HepG2 (cell line): ENCODE data around the gene NLRC5. TPM values are rescaled to one million over a fixed set of nuclear protein-coding genes. Genes with fewer than 3 reads are reported as not detected.
A peak's percentile ranks its signal among the peaks of the same experiment; 100 is the strongest.

Source experiments
- CHD4 ChIP-seq: fragments of 200-600 bp; sonication (generic); IDR thresholded peaks from 2 replicates; pipeline ENCODE4 v1.7.0; 2017; ENCODE audit warnings: mild to moderate bottlenecking, low read length, borderline replicate concordance
- EZH2 ChIP-seq: conservative IDR thresholded peaks from 2 replicates; pipeline ENCODE4 v1.6.1; 2012; ENCODE audit warnings: mild to moderate bottlenecking, low read depth, low read length, moderate library complexity
- GATAD1 ChIP-seq: IDR thresholded peaks from 2 replicates; pipeline ENCODE4 v1.6.1; 2016; ENCODE audit warnings: missing genetic modification reagents, missing compliant biosample characterization
- HDAC1 ChIP-seq: sonication (generic); formaldehyde crosslinking; IDR thresholded peaks from 2 replicates; pipeline ENCODE4 v1.5.1; 2020; ENCODE audit warnings: mild to moderate bottlenecking, missing genetic modification reagents
- MED8 ChIP-seq: sonication (generic); formaldehyde crosslinking; IDR thresholded peaks from 2 replicates; pipeline ENCODE4 v1.8.1; 2023; ENCODE audit warnings: mild to moderate bottlenecking, missing genetic modification reagents; ENCODE audit not compliant: insufficient replicate concordance
- SAFB2 ChIP-seq: sonication (generic); formaldehyde crosslinking; IDR thresholded peaks from 2 replicates; pipeline ENCODE4 v1.5.1; 2020; ENCODE audit warnings: missing genetic modification reagents, low read depth, mild to moderate bottlenecking, borderline replicate concordance
- TCF7 ChIP-seq: sonication (generic); IDR thresholded peaks from 2 replicates; pipeline ENCODE4 v1.6.1; 2016; ENCODE audit warnings: antibody characterized with exemption, low read depth
- ZC3H4 ChIP-seq: sonication (generic); formaldehyde crosslinking; IDR thresholded peaks from 2 replicates; pipeline ENCODE4 v1.4.0; 2020; ENCODE audit warnings: missing genetic modification reagents, borderline replicate concordance
- ZIK1 ChIP-seq: sonication (generic); formaldehyde crosslinking; IDR thresholded peaks from 2 replicates; pipeline ENCODE4 v1.5.0; 2020; ENCODE audit warnings: mild to moderate bottlenecking, low read depth, missing genetic modification reagents, borderline replicate concordance
- ZNF33B ChIP-seq: sonication (generic); formaldehyde crosslinking; IDR thresholded peaks from 2 replicates; pipeline ENCODE4 v1.5.1; 2020; ENCODE audit warnings: mild to moderate bottlenecking, missing genetic modification reagents
- ZNF496 ChIP-seq: sonication (generic); formaldehyde crosslinking; IDR thresholded peaks from 2 replicates; pipeline ENCODE4 v1.8.1; 2023; ENCODE audit warnings: mild to moderate bottlenecking, moderate library complexity, missing genetic modification reagents; ENCODE audit not compliant: insufficient replicate concordance
- ZNF660 ChIP-seq: sonication (generic); formaldehyde crosslinking; IDR thresholded peaks from 2 replicates; pipeline ENCODE4 v1.5.1; 2020; ENCODE audit warnings: mild to moderate bottlenecking, low read depth, missing genetic modification reagents, borderline replicate concordance
- ZNF713 ChIP-seq: sonication (generic); formaldehyde crosslinking; IDR thresholded peaks from 2 replicates; pipeline ENCODE4 v1.4.0; 2020; ENCODE audit warnings: mild to moderate bottlenecking, missing genetic modification reagents
- ZNF841 ChIP-seq: sonication (generic); formaldehyde crosslinking; IDR thresholded peaks from 2 replicates; pipeline ENCODE4 v1.8.1; 2023; ENCODE audit warnings: missing genetic modification reagents, borderline replicate concordance
- polyA plus RNA-seq, 8 experiments: library from polyadenylated mRNA; depleted of rRNA in 3 of 8; stranded (reverse) in 7 of 8; unstranded in 1 of 8; fragments of >200 nt; fragmentation: Illumina TruSeq in 4 of 8; extraction: Trizol in 4 of 8; gene quantifications; 2 replicates each; pipeline versions ENCODE4 v1.2.1 to v1.2.3, GENCODE V29; 2011 to 2016; ENCODE audit warnings: low read depth in 4 of 8, missing spikeins in 1 of 8, mixed read lengths in 1 of 8; ENCODE audit not compliant: insufficient read depth in 1 of 8
- total RNA-seq, 5 experiments: library from RNA; depleted of rRNA; stranded (reverse); fragments of >200 nt; fragmentation: Illumina TruSeq; extraction: Trizol; gene quantifications; 2 replicates each; pipeline ENCODE4 v1.2.3, GENCODE V29; 2016; ENCODE audit warnings: low read depth in 1 of 5
- TF ChIP-seq, protein P1 (sequence below): sonication (generic); formaldehyde crosslinking; IDR thresholded peaks from 2 replicates; pipeline ENCODE4 v1.4.0; 2020; ENCODE audit warnings: low read depth, mild to moderate bottlenecking, missing genetic modification reagents
- TF ChIP-seq, protein P2 (sequence below): sonication (generic); formaldehyde crosslinking; IDR thresholded peaks from 2 replicates; pipeline ENCODE4 v1.5.1; 2020; ENCODE audit warnings: mild to moderate bottlenecking, missing genetic modification reagents
- TF ChIP-seq, protein P3 (sequence below): fragments of 450-650 bp; IDR thresholded peaks from 2 replicates; pipeline ENCODE4 v1.6.1; 2017; ENCODE audit warnings: mild to moderate bottlenecking

NLRC5 gene
- total and polyA plus RNA-seq, 2 of the 13 experiments (the other 11 are each of a cell fraction or from before 2014, with no cell fraction given) = 6.3 to 12.7 TPM

DNA sequence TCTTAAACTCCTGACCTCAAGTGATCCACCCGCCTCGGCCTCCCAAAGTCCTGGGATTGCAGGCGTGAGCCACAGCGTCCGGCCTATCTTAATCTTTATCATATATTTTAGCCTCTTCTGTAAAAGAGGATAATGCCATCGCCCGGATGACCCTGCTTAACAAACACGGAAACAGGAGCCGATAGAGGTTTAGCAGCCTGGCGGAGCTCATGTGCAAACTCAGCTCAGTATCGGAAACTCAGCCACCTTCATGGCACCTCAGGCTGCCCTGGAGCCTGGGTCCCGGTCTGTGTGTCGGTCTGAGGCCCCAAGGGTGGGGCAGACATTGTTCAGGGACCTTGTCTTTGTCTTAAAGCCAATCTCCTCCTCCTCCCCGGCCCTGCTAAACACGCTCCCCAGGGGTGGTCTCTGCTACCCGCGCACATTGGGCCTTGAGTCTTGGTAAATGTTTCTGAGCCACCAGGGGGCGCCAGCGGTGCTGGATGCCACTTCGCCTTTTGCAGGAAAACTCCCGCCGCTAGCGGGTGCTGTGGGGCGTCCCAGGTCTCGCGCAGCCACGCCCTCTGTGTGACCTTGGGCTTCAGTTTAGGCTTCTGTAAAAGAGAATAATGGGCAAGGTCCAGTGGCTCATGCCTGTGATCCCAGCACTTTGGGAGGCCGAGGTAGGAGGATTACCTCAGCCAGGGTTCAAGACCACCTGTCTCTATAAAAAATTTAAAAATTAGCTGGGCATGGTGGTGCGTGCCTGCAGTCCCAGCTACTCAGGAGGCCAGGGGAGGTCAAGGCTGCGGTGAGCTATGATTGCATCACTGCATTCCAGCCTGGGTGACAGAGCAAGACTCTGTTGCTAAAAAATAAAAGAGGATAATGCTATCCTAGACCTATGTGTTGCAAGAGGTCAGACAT is 24.9 kb upstream of the NLRC5 start (continued):
- TF ChIP-seq EZH2 (no peak), ZNF33B (peak; percentile 46; the same call in 1 of the 2 replicates), ZC3H4 (CRISPR knock-in tag) (no peak), ZNF713 (no peak), GATAD1 (CRISPR knock-in tag) (peak; percentile 16; the same call in 1 of the 2 replicates), HDAC1 (CRISPR knock-in tag) (peak; percentile 80), ZIK1 (peak; percentile 53; the same call in 1 of the 2 replicates), ZNF660 (CRISPR knock-in tag) (no peak), ZNF496 (CRISPR knock-in tag) (no peak), MED8 (CRISPR knock-in tag) (no peak), TCF7 (peak; percentile 58; the same call in 1 of the 2 replicates), SAFB2 (CRISPR knock-in tag) (no peak), CHD4 (peak; percentile 97), ZNF841 (no peak)
- TF ChIP-seq, protein P1, sequence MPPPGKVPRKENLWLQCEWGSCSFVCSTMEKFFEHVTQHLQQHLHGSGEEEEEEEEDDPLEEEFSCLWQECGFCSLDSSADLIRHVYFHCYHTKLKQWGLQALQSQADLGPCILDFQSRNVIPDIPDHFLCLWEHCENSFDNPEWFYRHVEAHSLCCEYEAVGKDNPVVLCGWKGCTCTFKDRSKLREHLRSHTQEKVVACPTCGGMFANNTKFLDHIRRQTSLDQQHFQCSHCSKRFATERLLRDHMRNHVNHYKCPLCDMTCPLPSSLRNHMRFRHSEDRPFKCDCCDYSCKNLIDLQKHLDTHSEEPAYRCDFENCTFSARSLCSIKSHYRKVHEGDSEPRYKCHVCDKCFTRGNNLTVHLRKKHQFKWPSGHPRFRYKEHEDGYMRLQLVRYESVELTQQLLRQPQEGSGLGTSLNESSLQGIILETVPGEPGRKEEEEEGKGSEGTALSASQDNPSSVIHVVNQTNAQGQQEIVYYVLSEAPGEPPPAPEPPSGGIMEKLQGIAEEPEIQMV (CRISPR knock-in tag) = no peak
- TF ChIP-seq, protein P2, sequence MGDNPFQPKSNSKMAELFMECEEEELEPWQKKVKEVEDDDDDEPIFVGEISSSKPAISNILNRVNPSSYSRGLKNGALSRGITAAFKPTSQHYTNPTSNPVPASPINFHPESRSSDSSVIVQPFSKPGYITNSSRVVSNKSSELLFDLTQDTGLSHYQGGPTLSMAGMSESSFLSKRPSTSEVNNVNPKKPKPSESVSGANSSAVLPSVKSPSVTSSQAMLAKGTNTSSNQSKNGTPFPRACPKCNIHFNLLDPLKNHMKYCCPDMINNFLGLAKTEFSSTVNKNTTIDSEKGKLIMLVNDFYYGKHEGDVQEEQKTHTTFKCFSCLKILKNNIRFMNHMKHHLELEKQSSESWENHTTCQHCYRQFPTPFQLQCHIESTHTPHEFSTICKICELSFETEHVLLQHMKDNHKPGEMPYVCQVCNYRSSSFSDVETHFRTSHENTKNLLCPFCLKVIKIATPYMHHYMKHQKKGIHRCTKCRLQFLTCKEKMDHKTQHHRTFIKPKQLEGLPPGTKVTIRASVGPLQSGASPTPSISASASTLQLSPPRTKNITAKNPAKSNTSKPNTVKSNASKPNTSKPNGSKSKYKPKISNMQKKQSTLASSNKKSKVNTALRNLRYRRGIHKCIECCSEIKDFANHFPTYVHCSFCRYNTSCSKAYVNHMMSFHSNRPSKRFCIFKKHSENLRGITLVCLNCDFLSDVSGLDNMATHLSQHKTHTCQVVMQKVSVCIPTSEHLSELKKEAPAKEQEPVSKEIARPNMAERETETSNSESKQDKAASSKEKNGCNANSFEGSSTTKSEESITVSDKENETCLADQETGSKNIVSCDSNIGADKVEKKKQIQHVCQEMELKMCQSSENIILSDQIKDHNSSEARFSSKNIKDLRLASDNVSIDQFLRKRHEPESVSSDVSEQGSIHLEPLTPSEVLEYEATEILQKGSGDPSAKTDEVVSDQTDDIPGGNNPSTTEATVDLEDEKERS (CRISPR knock-in tag) = peak; percentile 99
- TF ChIP-seq, protein P3, sequence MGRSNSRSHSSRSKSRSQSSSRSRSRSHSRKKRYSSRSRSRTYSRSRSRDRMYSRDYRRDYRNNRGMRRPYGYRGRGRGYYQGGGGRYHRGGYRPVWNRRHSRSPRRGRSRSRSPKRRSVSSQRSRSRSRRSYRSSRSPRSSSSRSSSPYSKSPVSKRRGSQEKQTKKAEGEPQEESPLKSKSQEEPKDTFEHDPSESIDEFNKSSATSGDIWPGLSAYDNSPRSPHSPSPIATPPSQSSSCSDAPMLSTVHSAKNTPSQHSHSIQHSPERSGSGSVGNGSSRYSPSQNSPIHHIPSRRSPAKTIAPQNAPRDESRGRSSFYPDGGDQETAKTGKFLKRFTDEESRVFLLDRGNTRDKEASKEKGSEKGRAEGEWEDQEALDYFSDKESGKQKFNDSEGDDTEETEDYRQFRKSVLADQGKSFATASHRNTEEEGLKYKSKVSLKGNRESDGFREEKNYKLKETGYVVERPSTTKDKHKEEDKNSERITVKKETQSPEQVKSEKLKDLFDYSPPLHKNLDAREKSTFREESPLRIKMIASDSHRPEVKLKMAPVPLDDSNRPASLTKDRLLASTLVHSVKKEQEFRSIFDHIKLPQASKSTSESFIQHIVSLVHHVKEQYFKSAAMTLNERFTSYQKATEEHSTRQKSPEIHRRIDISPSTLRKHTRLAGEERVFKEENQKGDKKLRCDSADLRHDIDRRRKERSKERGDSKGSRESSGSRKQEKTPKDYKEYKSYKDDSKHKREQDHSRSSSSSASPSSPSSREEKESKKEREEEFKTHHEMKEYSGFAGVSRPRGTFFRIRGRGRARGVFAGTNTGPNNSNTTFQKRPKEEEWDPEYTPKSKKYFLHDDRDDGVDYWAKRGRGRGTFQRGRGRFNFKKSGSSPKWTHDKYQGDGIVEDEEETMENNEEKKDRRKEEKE = no peak
